ENCODE measurements around the gene RBM15B. TPM values are rescaled to one million over a fixed set of nuclear protein-coding genes. Genes with fewer than 3 reads are reported as not detected.

The RBM15B gene
- total and polyA plus RNA-seq, 9 of the 15 experiments (the other 6 are each of a cell fraction or from before 2014, with no cell fraction given): 1.8 to 21.0 (median 10.5) TPM

DNA sequence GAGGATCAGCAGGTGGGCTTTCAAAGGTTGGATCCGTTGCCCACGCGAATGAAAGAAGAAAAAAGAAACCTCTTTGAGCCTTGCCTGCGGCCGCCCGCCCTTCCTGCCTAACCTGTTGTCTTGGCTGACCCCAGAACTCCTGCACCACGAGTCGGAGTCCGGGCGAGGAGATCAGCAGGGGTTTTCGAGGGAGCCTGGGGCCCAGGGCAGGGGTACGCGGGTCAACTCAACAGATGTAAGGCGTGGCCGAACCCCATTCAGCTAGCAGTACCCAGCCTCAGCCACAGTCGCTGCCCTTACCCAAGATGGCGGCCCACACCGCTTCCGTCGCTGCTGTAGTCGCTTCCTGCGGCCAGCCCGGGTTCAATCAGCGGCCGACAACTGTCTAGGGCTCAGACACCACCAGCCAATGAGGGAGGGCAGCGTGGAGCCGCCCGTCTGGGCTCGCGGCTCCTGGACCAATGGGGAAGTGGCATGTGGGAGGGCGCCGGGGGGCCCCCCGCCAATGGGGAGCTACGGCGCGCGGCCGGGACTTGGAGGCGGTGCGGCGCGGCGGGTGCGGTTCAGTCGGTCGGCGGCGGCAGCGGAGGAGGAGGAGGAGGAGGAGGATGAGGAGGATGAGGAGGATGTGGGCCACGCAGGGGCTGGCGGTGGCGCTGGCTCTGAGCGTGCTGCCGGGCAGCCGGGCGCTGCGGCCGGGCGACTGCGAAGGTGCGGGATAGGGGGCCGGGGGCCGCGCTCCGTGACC lies 6.2 kb upstream of the RBM15B start, which contains the start of gene MANF (continued):
- TF ChIP-seq, protein P1, sequence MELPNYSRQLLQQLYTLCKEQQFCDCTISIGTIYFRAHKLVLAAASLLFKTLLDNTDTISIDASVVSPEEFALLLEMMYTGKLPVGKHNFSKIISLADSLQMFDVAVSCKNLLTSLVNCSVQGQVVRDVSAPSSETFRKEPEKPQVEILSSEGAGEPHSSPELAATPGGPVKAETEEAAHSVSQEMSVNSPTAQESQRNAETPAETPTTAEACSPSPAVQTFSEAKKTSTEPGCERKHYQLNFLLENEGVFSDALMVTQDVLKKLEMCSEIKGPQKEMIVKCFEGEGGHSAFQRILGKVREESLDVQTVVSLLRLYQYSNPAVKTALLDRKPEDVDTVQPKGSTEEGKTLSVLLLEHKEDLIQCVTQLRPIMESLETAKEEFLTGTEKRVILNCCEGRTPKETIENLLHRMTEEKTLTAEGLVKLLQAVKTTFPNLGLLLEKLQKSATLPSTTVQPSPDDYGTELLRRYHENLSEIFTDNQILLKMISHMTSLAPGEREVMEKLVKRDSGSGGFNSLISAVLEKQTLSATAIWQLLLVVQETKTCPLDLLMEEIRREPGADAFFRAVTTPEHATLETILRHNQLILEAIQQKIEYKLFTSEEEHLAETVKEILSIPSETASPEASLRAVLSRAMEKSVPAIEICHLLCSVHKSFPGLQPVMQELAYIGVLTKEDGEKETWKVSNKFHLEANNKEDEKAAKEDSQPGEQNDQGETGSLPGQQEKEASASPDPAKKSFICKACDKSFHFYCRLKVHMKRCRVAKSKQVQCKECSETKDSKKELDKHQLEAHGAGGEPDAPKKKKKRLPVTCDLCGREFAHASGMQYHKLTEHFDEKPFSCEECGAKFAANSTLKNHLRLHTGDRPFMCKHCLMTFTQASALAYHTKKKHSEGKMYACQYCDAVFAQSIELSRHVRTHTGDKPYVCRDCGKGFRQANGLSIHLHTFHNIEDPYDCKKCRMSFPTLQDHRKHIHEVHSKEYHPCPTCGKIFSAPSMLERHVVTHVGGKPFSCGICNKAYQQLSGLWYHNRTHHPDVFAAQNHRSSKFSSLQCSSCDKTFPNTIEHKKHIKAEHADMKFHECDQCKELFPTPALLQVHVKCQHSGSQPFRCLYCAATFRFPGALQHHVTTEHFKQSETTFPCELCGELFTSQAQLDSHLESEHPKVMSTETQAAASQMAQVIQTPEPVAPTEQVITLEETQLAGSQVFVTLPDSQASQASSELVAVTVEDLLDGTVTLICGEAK (IDR thresholded peaks at IDR 0.05): peak; percentile 92
- TF ChIP-seq, protein P1 (CRISPR knock-in tag; IDR thresholded peaks at IDR 0.05): no peak
- TF ChIP-seq HMG20B (CRISPR knock-in tag; IDR thresholded peaks at IDR 0.05) (no peak), RFX1 (IDR thresholded peaks at IDR 0.05) (no peak), MCM5 (IDR thresholded peaks at IDR 0.05; ENCODE audit: low read depth) (no peak), RCOR1 (IDR thresholded peaks at IDR 0.05; ENCODE audit: borderline replicate concordance in 1 of 2, low read depth in 2 of 2, low read length in 2 of 2) (peak in 1 of 2 experiments; percentile 10; a peak in 1 of 4 replicates), ZNF695 (CRISPR knock-in tag; IDR thresholded peaks at IDR 0.05) (no peak), CCAR2 (IDR thresholded peaks at IDR 0.05; ENCODE audit: low read depth, low read length) (no peak), FOXK2 (conservative IDR thresholded peaks at IDR 0.05 in 1 of 2, IDR thresholded peaks at IDR 0.05 in 1 of 2; ENCODE audit: low read depth in 2 of 2) (no peak), ZBED1 (IDR thresholded peaks at IDR 0.05) (no peak; the same call in 1 of the 2 replicates)
- TF ChIP-seq, protein P2, sequence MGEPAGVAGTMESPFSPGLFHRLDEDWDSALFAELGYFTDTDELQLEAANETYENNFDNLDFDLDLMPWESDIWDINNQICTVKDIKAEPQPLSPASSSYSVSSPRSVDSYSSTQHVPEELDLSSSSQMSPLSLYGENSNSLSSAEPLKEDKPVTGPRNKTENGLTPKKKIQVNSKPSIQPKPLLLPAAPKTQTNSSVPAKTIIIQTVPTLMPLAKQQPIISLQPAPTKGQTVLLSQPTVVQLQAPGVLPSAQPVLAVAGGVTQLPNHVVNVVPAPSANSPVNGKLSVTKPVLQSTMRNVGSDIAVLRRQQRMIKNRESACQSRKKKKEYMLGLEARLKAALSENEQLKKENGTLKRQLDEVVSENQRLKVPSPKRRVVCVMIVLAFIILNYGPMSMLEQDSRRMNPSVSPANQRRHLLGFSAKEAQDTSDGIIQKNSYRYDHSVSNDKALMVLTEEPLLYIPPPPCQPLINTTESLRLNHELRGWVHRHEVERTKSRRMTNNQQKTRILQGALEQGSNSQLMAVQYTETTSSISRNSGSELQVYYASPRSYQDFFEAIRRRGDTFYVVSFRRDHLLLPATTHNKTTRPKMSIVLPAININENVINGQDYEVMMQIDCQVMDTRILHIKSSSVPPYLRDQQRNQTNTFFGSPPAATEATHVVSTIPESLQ (CRISPR knock-in tag; IDR thresholded peaks at IDR 0.05): 0 out of 2 replicates have a peak, but pooled peaks have one; percentile 30
- TF ChIP-seq, protein P3, sequence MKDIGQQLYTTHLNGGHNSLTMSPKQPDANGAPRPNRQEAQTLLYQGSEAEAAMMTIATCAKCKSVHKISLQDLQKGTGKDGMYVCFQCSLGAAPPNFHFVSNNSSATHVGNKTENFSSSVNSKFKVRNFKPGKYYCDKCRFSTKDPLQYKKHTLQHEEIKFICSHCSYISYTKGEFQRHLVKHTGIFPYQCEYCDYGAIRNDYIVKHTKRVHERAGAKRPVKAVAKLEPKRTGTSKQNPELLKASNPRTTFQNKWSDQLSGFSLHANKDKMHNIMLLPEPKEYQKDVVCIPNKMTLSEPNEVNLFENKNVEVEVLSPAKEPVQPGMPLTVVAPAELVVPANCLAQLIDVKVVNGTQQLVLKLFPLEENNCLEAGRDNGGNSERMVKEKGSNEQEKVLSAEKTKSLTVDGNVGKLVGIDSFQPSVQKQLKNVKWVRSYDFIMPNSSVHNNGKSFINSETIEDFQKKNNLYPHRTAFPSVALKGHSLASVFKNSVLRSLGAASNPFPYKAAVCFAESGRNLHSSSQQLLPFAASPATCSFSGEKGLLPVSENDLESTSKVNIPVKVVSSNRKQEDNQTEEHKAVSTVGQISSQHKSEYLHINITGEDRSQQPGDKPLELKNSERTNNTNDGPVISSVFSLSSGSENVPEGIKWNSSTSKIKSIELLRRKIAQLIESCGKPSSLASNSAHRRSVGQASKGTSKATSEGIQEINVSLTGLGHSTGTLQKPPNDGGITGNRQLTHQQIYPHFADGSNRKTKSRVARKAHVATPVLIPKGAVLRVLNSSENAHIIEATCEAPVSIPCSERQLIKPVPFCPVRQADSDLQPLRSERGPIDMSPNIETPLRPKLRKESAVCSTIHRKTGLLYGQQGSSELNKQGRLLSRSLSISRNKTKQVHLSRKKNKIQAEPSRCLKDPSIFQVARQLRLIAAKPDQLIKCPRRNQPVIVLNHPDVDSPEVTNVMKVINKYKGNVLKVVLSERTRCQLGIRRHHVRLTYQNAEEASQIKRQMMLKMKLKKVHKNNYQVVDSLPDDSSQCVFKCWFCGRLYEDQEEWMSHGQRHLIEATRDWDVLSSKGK (CRISPR knock-in tag; IDR thresholded peaks at IDR 0.05): no peak

Data from K562 (cell line).